Stimulated activated CD8-positive, alpha-beta memory T cell treated with anti-CD3 and anti-CD28 coated beads, Interleukin-15, amount 100 ng/mL, for 1 hour (primary cell): Measurements from ENCODE around the gene OCA2.

Experiments used
- DNase-seq: peaks from one replicate; pipeline ENCODE4 v3.0.0-alpha.2; 2020; ENCODE audit warnings: low read depth

The OCA2 gene

DNA sequence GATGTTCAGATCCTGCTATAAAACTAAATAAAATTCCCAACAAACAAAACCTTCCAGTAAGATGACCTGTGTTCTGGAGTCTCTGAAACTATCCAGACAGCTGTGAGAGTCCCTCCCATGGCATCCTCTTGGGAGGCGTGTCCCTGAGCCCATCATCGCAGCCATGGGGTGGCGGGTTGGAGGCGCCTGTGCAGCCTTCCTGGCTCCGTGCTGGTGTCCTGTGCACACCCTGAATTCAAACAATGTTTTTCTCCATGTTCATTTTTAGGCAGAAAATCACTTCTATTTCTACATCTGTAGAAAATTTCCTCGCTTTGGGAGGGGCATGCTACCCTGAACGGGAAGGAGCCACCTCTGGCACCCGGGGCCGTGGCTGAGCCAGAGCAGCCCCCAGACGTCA lies 19.4 kb upstream of the OCA2 start:
- no peak for DNase-seq

DNA sequence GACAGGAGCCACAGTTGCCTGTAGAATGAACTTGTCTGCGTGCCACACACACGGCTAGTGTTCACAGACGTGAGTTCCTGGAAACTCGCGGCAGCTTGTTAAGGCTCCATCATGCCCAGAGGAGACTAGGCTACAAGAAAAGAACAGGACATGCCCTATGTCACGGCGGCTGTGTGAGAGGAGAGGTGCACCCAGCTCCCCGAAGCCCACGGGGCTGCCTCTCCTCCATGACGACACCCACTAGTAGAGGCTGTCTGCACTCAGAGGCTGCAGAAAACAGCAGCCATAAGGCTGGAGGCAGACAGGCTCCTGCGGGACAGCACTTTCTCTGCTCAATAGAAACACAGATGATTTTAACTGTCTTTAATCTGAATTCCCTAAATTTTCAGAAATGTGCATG lies 19.0 kb upstream of the OCA2 start:
- no peak for DNase-seq

DNA sequence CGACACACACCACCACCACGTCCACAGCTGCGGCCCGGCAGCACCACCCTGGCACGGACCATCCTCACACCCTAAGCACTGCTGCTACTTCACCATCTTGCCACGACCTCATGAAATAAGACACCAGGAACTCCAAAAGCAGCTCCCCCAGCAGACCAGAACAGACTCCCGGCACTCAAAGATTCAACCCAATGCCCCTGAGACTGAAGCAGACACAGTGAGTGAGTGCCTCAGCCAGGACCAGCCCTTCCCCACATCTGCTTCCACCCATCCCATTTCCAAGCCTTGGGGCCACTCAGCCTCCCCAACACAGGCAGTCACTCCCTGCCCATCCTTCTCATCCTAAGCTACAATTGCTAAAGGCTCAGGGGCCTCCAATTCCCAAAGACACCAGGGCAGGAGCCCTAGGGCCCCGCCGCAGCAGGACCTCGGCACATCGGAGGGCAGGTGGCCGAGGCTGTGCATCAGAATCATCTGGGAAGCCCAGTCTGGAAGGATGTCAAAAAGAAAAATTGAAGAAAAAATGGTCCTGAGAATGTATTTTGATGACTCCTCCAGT lies 18.4 kb upstream of the OCA2 start:
- DNase-seq: no peak

DNA sequence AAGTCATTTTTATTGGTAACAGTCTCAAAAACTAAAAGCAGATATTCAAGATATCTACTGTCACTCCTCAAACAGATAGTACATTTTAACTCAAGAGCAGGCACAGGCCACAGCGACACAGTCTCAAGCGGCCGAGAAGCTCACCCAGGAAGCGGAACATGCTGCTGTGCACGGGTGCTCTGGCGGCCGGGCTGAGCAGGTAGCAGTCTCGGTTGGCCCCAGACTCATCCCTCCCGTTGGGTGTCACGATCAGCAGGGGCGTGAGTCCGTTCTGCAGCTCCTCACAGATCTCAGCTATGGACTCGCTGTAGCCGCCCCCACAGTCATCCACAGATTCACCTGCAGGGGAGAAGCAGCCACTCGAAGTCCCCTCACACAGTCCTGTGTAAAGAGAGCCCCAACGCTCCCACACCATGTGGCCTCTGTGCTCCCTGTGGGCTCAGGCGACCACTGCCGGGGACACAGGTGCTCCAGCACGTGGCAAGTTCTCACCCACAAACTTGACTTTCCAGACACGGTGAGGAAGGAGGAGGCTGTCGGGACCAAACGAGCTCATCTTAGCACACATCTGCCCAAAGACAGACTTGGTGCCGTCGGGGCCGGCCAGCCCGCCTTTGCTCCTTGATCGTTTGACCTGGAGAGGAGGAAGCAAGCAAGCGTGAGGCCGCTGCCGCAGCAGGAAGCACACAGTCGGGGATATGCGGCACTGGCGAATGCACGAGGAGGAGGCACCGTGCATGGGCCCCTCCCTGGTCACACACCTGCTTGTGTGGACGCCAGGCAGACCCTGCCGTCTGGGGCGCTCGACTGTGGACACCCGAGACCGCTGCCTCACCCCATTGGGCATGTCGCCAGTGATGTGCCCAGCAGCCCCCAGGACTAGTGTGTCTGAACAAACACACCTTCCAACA lies 17.7 kb upstream of the OCA2 start:
- DNase-seq: no peak

DNA sequence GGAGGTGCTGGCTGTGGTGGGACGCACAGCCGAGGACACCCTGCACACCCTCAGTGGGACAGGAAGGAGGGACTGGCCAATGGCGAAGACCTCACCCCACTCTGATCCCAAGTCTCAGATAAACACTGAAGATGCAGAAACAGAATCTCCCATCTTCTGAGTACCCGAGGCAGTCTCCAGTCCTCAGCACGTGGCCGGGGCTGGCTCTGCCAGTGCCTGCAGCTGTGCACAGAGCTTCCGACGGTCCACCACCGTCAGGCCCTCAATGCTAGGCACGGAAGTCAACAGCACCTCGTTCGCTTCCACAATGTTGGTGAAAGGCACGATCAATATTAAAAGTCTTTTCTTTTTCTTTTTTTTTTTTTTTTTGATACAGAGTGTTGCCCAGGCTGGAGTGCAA lies 16.8 kb upstream of the OCA2 start:
- no peak for DNase-seq

DNA sequence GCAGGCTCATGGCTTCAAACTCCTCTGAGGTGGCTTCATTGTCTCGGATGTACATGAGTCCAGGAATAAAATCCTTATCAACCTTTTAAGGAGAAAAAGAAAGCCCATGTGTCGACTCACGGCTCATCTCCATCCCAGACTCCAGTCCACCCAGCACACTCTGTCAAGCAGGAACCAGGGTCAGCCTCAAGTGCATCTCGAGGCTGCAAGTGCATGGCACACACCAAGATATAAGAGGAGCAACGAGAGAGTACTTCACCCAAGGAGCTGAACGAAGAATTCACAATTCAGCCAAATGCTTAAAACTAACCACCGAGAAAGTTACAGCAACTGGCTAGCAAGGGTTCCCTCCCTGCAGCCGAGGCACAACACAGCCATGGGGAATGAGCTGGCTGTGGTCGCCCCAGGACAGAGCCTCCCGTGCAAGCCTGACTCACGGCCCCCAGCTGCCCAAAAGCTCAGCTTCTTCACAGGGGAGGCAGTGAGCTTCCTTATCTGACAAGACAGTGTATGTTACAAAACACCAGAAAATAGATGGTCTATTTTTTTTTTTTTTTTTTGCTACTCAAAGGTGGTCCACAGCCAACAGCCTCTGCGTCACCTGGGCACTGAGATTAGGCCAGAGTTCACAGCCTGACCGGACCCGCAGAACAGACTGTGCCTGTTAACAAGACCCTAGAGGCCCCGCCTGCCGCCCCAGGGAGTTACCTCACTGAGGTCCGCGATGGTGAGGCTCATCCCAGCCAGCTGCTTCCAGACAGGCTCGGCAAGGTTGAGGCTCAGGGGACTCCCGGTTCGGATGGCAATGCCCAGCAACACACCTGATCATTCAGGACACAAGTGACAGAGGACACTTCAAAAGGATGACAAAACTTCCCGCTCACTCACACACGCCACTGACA lies 15.9 kb upstream of the OCA2 start:
- no peak for DNase-seq

DNA sequence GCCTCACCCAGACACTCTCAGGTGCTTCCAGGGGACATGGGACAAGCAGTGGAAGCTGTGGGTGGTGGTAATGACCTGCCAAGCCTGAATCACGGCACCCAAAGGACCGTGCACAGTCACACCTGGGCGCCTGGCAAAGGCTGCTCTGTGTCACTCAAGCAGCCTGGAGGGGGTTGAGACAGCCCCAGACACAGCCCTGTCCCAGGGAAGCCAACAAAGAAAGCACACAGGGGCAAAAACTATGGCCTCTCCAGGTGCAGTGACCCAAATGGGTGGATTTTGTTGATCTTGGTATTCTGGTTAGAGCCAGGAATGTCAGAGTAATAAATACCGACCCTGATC lies 15.0 kb upstream of the OCA2 start:
- no peak for DNase-seq

DNA sequence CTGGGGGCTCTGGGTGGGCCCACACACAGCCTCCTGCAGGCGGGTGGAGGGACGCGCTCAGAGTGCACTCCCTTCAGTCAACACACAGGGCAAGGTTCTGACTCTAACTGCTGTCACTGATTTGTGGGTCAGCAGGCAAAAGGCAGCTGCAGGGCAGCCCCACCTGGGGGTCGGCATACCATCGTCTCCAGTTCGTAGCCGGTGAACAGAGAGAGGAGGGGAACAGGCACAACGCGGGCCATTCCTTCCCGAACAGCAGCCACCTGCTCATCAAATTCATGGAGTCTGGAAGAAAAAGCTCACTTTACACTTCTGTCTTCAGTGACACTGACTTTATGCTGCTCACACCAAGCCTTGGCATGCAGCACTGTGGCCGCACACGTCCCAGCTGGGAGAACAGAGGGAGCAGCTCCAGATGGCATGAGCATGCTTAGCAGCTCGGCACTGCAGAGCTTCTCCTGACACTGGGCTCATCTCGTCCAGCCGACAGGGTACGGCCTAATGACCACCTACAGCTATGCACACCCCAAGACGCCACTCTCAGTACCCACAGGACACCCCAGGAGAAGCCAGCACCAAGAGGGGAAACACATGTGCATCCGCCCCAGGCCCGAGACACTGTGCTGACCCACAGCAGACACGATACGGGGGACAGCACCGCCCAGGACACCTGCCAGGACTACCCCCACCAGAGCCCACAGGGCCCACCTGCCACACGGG lies 14.4 kb upstream of the OCA2 start:
- DNase-seq: no peak

DNA sequence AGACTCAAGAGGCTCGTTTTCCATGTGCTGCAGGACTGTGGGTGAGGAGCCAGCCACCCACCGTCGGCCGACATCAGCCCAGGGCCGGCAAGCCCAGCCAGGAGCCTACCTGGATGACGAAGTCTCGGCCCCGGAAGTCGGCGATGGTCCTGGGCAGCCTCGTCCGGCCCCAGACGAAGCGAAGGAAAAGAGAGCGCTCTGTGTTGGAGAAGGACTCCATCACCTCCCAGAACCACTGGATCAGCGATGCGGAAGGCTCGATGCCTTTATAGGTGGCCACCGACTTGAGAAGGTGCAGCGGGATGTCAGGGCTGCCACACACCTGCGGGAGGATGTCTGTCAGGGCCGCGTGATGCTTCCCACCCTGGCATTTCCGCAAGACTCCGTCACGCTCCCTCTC lies 13.8 kb upstream of the OCA2 start:
- no peak for DNase-seq

DNA sequence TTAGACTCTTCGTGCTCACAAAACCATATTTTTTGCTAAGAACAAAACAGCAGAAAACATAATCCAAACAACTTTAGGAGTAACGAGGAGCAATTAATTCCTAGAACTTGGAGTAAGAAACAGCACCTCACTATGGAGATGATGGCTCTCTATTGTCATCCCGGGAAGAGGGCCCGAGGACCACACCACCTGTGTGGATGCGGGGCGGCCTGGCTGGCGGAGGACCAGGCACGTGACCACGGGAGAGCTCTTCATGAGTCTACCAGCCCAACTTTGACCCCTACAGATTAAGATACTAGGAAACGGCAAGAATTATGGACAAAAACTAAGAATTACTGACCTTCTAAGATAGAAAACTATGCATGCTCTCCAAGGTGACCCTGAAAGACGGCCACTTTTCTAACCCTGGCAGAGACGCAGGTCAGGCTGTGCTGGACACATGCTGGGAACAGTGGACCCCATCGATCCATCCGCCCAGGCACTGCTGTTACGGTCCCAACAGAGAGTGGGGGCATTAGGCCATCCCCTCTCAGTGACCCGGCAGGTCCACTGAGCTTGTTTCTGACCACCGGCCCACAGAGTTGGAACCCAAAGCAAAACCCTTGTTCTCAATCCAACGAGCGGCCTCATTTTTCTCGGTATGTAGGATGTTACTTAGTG lies 13.1 kb upstream of the OCA2 start:
- DNase-seq: no peak

DNA sequence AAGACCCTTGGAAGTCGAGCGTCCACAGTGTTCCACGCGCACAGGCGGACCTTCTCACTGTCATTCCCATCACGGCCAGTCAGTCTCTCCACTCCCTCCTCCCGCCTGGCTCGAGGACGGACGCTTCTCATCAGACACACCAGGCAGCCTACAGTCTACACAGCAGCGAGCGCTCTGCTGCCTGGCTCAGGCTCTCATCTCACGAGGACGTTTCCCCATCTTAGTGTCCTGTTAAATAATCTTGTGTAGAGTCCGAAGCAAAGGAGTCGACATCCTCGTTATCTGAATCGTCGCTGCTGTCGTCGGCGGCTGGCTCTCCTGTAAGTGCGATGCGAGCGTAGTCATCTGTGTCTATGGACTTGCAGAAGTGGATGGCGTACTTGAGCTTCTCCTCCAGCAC lies 12.4 kb upstream of the OCA2 start:
- no peak for DNase-seq

DNA sequence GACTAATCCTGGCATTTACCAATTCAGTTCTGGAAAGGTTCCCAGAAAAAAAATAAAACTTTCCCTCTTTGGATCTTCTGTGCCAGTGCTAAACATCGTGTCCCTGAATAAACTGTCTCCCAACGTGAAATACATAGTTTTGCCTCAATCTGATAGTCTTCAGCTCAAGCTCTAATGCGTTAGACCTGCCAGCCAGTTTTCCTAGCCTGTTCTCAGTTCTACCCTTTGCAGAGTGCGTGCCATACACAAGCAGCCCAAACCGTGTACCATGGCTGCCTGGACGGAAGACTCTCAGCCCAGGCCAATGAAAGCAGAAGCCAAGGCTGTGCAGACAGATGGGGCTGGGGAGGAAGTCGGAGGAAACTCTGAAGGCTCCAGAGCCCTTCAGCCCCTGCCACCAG lies 11.4 kb upstream of the OCA2 start:
- no peak for DNase-seq

DNA sequence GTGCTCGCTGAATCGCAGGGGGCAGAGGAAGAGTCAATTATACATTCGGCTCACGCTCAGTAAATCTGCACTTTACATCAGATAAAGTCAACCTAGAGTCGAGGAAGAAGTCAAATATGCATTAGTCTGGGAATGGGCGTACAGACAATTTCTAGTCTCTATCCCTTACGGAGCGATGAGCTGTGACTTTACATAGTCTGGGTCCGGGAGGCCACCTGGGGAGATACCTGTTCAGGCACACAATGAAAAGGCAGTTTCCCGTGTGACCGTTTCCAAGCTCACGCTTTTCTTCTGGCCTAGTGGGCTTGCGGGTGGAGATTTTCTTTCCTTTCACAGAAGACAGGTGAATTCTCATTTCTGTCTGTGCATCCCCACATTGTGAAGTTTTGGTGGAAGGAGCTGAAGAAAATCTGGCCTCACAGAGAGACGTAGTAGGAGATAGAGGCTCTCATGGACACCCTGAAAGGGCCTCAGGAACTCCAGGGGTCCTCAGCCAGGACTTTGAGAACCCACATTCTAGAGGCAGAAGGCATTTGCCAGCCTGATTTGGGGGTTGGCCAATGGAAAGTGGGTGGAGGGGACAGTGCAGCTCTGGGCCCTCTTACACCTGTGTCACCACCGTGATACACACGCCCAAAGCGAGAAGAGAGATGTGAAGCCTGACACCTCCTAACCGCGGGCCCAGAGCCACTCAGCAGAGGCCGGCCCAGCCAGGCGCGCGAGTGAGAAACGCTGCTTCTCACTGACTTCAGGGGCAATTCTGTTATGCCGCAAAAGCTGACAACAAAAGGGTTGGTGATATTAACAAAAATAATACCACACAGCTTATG lies 10.7 kb upstream of the OCA2 start:
- no peak for DNase-seq

DNA sequence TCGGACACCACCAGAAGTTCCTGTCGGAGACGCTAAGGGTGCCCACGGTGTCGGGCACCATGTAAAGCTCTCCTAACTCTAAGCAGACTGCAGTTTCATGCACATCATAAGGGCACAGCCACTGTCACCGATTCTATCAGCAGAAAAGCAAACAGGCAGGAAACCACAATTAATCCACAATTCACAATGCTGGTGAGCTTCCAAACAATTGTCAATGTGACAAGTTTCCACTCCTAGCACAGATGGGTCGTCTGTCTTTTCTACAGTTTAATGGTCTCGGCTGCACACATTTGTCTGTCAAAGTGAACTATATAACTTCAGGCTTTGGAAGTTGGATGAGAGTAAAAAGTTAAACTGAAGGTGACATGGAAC lies 8.8 kb upstream of the OCA2 start:
- DNase-seq: no peak

DNA sequence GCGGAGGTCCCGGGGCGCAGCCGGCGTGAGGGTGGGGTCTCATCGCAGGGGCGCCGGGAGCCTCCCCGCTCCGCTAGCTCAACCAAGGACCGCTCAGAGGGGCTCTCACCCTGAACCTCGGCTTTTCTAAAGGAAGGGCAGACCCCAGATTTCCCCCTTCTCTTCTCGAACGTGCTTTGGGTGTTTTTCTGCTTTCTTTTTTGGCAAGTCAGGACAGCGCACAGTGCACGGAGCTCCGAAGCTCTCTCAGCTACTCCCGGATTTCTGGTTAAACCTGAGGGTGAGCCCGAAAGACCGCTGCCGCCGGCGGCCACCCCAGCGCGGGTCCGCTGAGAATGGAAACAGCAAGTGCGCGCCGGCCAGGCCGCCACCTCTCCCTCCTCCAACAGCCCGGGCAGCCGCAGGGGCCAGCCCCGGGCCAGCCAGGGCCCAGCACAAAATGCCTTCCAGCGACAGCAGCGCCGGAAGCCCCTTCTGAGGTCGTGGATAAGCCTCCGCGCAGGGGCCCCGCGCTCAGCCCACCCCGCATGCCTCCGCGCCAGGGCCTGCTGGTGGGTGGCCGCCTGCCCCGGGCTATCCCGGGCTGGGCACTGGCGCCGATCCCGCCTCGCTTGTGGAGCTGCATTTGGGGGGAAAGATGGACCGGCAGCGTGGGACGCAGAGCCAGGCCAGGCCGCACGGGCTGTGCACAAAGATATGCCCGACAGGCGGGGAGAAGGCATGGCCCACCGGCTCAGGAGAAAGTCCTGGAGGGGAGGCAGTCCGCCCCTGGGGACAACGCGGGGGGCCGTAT lies 8.2 kb upstream of the OCA2 start:
- DNase-seq: no peak

DNA sequence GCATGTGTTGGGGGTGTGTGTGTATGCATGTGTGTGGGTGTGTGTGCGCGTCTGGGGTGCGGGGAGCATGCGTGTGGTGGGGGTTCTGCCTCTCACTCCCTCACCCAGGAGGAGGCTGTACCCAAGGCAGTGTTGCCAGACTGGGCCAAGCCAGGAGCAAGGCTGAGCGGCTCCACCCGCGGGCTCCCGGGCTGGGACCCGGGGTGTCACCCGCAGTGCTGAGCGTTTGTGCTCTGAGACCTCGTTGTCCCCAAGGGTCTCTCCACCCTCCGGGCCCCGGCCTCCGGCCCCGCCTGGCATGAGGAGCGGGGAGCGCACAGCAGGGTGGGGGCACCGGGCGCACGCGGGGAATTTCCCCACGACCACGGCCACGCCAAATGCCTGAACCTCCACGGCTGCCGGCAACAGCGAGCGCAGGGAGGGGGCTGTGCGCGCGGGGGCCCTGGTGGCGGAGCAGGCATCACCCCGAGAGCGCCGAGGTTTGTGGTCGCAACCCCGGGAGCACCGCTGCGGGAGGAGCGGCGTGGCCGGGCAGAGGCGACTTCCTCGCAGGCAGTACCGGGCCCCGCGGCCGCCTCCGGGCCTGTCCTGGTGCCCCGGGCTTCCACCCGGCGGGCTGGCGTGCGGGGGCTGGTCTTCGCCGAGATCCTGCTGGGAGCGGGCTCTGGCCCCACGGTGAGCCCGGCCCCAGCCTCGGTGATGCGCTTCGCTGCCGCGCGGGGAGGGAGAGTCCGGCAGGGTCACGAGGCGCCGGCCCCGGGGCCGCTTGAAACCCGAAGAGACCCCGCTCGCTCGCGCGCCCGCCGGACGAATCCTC lies 7.4 kb upstream of the OCA2 start:
- DNase-seq: no peak

DNA sequence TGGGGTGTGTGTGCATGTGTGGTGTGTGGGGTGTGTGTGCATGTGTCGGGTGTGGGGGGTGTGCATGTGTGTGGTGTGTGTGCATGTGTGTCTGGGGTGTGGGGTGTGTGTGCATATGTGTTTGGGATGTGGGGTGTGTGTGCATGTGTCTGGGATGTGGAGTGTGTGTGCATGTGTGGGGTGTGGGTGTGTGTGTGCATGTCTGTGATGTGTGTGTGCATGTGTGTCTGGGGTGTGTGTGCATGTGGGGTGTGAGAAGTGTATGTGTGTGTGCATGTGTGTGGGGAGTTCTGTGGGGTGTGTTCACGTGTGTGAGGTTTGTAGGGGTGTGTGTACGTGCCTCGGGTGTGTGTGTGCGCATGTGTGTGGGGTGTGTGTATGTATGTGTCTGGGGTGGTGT lies 6.7 kb upstream of the OCA2 start:
- no peak for DNase-seq

DNA sequence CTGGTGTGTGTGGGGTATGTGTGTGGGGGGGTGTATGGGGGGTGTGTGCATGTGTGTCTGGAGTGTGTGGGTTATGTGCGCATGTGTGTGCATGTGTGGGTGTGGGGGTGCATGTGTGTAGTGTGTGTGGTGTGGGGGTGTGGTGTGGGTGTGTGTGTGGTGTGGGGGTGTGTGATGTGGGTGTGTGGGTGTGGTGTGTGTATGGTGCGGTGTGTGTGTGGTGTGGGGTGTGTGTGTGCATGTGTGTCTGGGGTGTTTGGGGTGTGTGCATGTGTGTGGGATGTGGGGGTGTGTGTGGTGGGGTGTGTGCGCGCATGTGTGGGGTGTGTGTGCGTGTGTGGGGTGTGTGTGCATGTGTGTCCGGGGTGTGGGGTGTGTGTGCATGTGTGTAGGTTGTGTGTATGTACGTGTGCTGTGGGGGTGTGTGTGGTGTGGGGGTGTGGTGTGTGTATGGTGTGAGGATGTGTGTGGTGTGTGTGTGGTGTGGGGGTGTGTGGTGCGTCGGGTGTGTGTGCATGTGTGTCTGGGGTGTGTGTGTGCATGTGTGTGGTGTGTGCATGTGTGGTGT lies 6.2 kb upstream of the OCA2 start:
- DNase-seq: no peak

DNA sequence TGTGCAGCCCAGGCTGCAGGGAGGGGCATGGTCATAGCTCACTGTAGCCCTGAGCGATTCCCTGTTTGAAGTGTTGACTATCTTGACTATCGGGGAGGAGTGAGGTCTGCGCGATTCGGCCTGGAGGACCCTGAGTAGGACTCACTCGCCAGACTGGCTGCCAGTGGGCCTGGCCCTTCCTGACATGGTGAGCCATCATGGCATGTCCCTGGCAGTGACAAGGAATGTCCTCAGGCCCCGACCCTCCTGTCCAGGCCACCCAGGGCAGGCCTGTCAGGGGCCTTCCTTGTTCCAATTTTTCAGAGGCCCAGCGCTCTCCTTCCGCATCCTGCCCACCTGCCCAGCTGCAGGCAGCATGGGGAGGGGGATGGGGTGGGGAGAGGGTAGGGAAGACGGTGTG lies 5.2 kb upstream of the OCA2 start:
- DNase-seq: no peak
